HepG2 (cell line): ENCODE data around the gene CTCF. TPM values are rescaled to one million over a fixed set of nuclear protein-coding genes. Genes with fewer than 3 reads are reported as not detected.

ENCODE experiments used
- ATF3 ChIP-seq: sonication (generic); formaldehyde crosslinking; IDR thresholded peaks from 2 replicates; pipeline ENCODE4 v1.4.0; 2020; ENCODE audit warnings: missing genetic modification reagents
- HIVEP1 ChIP-seq: sonication (generic); formaldehyde crosslinking; IDR thresholded peaks from 2 replicates; pipeline ENCODE4 v1.4.0; 2020; ENCODE audit warnings: mild to moderate bottlenecking, missing genetic modification reagents
- HNF4G ChIP-seq, 2 experiments: sonication (generic) in 1 of 2; formaldehyde crosslinking in 1 of 2; IDR thresholded peaks; 2 replicates each; pipeline versions ENCODE4 v1.4.0 to v1.6.1; 2011 to 2020; ENCODE audit warnings: borderline replicate concordance in 2 of 2, low read depth in 2 of 2, mild to moderate bottlenecking in 2 of 2, low read length in 1 of 2, missing genetic modification reagents in 1 of 2, moderate library complexity in 1 of 2
- KLF12 ChIP-seq: sonication (generic); formaldehyde crosslinking; IDR thresholded peaks from 2 replicates; pipeline ENCODE4 v1.4.0; 2020; ENCODE audit warnings: missing genetic modification reagents, borderline replicate concordance
- SNAI1 ChIP-seq: sonication (generic); formaldehyde crosslinking; IDR thresholded peaks from 2 replicates; pipeline ENCODE4 v1.5.0; 2020; ENCODE audit warnings: mild to moderate bottlenecking, missing genetic modification reagents, borderline replicate concordance
- THAP11 ChIP-seq: IDR thresholded peaks from 2 replicates; pipeline ENCODE4 v1.6.1; 2016; ENCODE audit warnings: missing biosample characterization, missing genetic modification reagents
- UBTF ChIP-seq: sonication (generic); formaldehyde crosslinking; IDR thresholded peaks from 2 replicates; pipeline ENCODE4 v1.4.0; 2020; ENCODE audit warnings: mild to moderate bottlenecking, missing genetic modification reagents
- ZC3H13 ChIP-seq: sonication (generic); formaldehyde crosslinking; IDR thresholded peaks from 2 replicates; pipeline ENCODE4 v1.8.1; 2023; ENCODE audit warnings: mild to moderate bottlenecking, missing genetic modification reagents, moderate library complexity
- ZFP36 ChIP-seq: fragments of 150-350 bp; IDR thresholded peaks from 2 replicates; pipeline ENCODE4 v1.6.1; 2018; ENCODE audit warnings: borderline replicate concordance, low read length, low read depth; ENCODE audit not compliant: partially characterized antibody
- ZNF883 ChIP-seq: sonication (generic); formaldehyde crosslinking; IDR thresholded peaks from 2 replicates; pipeline ENCODE4 v1.5.1; 2020; ENCODE audit warnings: mild to moderate bottlenecking, missing genetic modification reagents; ENCODE audit errors: not compliant biosample characterization
- polyA plus RNA-seq, 8 experiments: library from polyadenylated mRNA; depleted of rRNA in 3 of 8; stranded (reverse) in 7 of 8; unstranded in 1 of 8; fragments of >200 nt; fragmentation: Illumina TruSeq in 4 of 8; extraction: Trizol in 4 of 8; gene quantifications; 2 replicates each; pipeline versions ENCODE4 v1.2.1 to v1.2.3, GENCODE V29; 2011 to 2016; ENCODE audit warnings: low read depth in 4 of 8, missing spikeins in 1 of 8, mixed read lengths in 1 of 8; ENCODE audit not compliant: insufficient read depth in 1 of 8
- total RNA-seq, 5 experiments: library from RNA; depleted of rRNA; stranded (reverse); fragments of >200 nt; fragmentation: Illumina TruSeq; extraction: Trizol; gene quantifications; 2 replicates each; pipeline ENCODE4 v1.2.3, GENCODE V29; 2016; ENCODE audit warnings: low read depth in 1 of 5
- TF ChIP-seq, protein P1 (sequence below), 2 experiments: IDR thresholded peaks; 2 replicates each; pipeline ENCODE4 v1.6.1; 2011 to 2012; ENCODE audit warnings: low read length in 2 of 2, borderline replicate concordance in 1 of 2, low read depth in 1 of 2, mild to moderate bottlenecking in 1 of 2, moderate library complexity in 1 of 2
- TF ChIP-seq, protein P2 (sequence below): IDR thresholded peaks from 2 replicates; pipeline ENCODE4 v1.6.1; 2016; ENCODE audit warnings: control low read depth
- TF ChIP-seq, protein P3 (sequence below): sonication (generic); formaldehyde crosslinking; IDR thresholded peaks from 2 replicates; pipeline ENCODE4 v1.5.1; 2020; ENCODE audit warnings: mild to moderate bottlenecking, moderate library complexity, missing genetic modification reagents

Gene CTCF
- total and polyA plus RNA-seq, 2 of the 13 experiments (the other 11 are each of a cell fraction or from before 2014, with no cell fraction given), result 19.5 to 37.5 TPM

GRCh38 chr16:67666559-67667452 is 104.5 kb downstream of the CTCF start, which contains the start of the genes C16orf86 and ENKD1 (continued):
- TF ChIP-seq, protein P1, sequence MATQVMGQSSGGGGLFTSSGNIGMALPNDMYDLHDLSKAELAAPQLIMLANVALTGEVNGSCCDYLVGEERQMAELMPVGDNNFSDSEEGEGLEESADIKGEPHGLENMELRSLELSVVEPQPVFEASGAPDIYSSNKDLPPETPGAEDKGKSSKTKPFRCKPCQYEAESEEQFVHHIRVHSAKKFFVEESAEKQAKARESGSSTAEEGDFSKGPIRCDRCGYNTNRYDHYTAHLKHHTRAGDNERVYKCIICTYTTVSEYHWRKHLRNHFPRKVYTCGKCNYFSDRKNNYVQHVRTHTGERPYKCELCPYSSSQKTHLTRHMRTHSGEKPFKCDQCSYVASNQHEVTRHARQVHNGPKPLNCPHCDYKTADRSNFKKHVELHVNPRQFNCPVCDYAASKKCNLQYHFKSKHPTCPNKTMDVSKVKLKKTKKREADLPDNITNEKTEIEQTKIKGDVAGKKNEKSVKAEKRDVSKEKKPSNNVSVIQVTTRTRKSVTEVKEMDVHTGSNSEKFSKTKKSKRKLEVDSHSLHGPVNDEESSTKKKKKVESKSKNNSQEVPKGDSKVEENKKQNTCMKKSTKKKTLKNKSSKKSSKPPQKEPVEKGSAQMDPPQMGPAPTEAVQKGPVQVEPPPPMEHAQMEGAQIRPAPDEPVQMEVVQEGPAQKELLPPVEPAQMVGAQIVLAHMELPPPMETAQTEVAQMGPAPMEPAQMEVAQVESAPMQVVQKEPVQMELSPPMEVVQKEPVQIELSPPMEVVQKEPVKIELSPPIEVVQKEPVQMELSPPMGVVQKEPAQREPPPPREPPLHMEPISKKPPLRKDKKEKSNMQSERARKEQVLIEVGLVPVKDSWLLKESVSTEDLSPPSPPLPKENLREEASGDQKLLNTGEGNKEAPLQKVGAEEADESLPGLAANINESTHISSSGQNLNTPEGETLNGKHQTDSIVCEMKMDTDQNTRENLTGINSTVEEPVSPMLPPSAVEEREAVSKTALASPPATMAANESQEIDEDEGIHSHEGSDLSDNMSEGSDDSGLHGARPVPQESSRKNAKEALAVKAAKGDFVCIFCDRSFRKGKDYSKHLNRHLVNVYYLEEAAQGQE (IDR thresholded peaks at IDR 0.05; ENCODE audit: borderline replicate concordance in 1 of 2, low read depth in 1 of 2, low read length in 2 of 2), result no peak
- TF ChIP-seq HNF4G (IDR thresholded peaks at IDR 0.05; ENCODE audit: borderline replicate concordance, low read depth, low read length) (no peak), HNF4G (CRISPR knock-in tag; IDR thresholded peaks at IDR 0.05; ENCODE audit: borderline replicate concordance, low read depth) (peak; percentile 16; the same call in 1 of the 2 replicates), UBTF (peak; percentile 66), SNAI1 (peak; percentile 10; the same call in 1 of the 2 replicates), THAP11 (CRISPR knock-in tag) (peak; percentile 98), ZFP36 (no peak), ZC3H13 (CRISPR knock-in tag) (no peak; the same call in 1 of the 2 replicates), HIVEP1 (CRISPR knock-in tag) (no peak; the same call in 1 of the 2 replicates), ATF3 (CRISPR knock-in tag) (no peak), KLF12 (CRISPR knock-in tag) (peak; percentile 16; the same call in 1 of the 2 replicates), ZNF883 (CRISPR knock-in tag) (peak; percentile 57)
- TF ChIP-seq, protein P2, sequence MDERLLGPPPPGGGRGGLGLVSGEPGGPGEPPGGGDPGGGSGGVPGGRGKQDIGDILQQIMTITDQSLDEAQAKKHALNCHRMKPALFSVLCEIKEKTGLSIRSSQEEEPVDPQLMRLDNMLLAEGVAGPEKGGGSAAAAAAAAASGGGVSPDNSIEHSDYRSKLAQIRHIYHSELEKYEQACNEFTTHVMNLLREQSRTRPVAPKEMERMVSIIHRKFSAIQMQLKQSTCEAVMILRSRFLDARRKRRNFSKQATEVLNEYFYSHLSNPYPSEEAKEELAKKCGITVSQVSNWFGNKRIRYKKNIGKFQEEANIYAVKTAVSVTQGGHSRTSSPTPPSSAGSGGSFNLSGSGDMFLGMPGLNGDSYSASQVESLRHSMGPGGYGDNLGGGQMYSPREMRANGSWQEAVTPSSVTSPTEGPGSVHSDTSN (CRISPR knock-in tag), result no peak
- TF ChIP-seq, protein P3, sequence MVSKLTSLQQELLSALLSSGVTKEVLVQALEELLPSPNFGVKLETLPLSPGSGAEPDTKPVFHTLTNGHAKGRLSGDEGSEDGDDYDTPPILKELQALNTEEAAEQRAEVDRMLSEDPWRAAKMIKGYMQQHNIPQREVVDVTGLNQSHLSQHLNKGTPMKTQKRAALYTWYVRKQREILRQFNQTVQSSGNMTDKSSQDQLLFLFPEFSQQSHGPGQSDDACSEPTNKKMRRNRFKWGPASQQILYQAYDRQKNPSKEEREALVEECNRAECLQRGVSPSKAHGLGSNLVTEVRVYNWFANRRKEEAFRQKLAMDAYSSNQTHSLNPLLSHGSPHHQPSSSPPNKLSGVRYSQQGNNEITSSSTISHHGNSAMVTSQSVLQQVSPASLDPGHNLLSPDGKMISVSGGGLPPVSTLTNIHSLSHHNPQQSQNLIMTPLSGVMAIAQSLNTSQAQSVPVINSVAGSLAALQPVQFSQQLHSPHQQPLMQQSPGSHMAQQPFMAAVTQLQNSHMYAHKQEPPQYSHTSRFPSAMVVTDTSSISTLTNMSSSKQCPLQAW (CRISPR knock-in tag), result peak; percentile 90
